GM21528 (cell line): Measurements from ENCODE around the gene SDK1.

Experiments
- ATAC-seq: cut with Tn5 transposase; IDR thresholded peaks from one replicate; pipeline ENCODE4 v1.9.1; 2021; ENCODE audit warnings: mild to moderate bottlenecking, moderate library complexity; ENCODE audit not compliant: unreplicated experiment, low FRiP score

SDK1 gene

GRCh38 chr7:3992841-3993240 lies 691.8 kb downstream of the SDK1 start:
- ATAC-seq = no peak

DNA sequence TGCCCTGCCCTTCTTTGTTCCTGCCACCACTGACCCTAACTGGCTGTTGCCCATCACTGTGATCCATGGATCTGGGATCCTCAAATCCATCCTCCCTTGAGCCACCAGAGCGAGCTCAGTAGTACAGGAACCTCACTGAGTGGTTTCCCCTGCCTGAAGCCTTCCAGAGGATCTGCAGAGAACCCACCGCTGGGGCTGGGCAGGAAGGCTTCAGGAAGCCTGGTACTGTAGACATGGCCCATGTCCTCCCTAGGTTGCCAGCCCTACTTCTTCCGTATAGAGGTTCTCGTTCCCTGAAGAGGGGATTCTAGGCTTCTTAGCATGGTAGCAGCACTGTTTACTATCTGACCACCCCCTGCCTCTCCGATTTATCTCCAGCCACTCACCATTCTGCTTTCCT lies 693.7 kb downstream of the SDK1 start:
- ATAC-seq = no peak

GRCh38 chr7:3995187-3995586 lies 694.1 kb downstream of the SDK1 start:
- no peak for ATAC-seq

- no peak for ATAC-seq
Observed at GRCh38 chr7:3998060-3998459, 697.0 kb downstream of the SDK1 start.

DNA sequence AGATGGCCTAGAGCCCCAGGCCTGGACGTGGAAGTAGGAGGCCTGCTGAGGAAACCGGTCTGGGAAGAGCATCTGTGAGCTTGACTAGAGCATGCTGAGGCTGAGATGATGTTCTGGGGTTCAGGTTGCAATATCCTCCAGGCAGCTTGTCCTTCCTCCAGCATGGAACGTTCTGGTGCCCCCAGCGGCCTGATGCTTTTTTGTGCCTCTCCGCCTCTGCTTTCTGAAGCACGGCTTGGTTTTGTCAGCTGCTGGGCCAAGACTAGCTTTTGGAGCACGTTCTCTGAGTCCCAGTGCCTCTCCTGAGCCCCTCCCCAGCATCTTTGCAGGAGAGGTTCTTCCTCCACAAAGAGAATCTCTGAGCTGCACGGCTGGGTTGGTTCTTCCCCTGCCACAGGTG lies 699.1 kb downstream of the SDK1 start:
- no peak for ATAC-seq

GRCh38 chr7:4000934-4001333 lies 699.9 kb downstream of the SDK1 start:
- ATAC-seq = no peak

GRCh38 chr7:4001742-4002141 lies 700.7 kb downstream of the SDK1 start:
- no peak for ATAC-seq

DNA sequence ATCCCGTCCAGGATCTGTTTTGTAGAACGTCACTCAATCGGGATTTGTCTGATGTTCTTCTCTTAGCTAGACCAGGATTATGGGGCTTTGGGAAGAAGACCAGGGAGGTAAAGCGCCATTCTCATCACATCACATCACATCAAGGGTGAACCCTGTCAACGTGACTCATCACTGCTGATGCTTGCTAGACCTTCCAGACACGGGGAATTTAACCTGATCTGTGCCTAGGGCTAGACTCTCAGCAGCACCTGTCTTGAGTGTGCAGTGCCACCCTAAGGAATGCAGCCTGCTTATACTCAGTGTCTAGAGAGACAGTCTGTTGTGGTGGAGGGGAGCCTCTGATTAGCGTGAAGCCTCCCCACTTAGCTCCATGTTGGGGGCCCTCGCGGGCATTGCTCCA lies 702.5 kb downstream of the SDK1 start:
- no peak for ATAC-seq

- ATAC-seq = no peak
Observed at GRCh38 chr7:4006687-4007086, 705.6 kb downstream of the SDK1 start.

- no peak for ATAC-seq
Observed at GRCh38 chr7:4009211-4010060, 708.4 kb downstream of the SDK1 start.

GRCh38 chr7:4010061-4010605 lies 709.1 kb downstream of the SDK1 start:
- no peak for ATAC-seq

GRCh38 chr7:4010923-4011656 lies 710.0 kb downstream of the SDK1 start:
- ATAC-seq = no peak

GRCh38 chr7:4013793-4014192 lies 712.7 kb downstream of the SDK1 start:
- ATAC-seq = no peak

DNA sequence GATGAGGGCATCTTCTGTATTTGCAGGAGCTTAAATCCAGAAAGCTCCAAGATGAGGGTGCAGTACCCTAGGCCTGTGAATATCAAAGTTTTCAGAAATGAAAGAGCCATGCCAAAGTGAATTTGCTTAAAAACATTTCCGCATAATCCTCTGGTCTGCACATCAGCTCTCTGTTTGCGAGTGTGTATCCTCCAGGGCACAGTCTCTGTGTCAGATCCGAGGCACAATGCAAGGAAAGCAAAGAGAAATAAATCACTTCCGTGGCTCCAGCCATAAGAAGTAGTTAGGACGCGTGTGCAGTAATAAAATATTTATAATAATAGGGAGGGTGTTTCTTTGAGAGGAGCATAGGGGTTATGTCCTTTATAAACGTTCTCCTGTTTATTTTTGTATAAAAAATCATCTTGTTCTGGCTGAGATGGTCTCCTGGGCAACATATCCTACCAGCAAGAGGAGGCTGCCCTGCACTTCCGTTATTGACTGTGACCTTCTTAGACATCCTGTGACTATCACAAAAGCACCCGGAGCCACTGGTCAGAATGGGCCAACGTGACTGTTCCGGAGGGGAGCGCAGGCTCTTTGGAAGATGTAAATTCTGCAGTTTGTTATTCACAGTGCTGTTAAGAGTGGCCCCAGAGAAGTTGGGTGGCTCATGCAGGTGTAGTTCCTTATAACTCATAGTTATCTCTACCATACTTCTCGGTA lies 713.4 kb downstream of the SDK1 start:
- ATAC-seq = no peak

GRCh38 chr7:4015371-4015770 lies 714.3 kb downstream of the SDK1 start:
- ATAC-seq = no peak

DNA sequence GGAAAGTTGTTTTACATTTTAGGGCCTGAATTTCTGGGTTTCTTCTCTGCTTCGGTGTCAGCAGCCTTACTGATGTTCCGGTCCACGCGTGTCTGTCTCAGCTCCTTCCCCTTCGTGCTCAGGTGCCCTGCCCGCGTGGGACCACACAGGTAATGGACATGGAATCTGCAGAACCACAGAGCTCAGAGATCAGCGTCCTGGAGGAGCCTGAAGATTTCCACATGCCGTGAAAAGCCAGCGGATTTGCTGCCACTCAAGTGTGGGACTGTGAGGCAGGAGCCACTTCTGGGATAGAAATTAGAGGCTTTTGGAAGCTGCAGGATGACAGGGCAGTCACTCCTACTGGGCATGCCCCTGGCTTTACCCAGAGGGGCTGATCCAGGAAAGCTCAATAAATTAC lies 714.9 kb downstream of the SDK1 start:
- ATAC-seq = no peak

DNA sequence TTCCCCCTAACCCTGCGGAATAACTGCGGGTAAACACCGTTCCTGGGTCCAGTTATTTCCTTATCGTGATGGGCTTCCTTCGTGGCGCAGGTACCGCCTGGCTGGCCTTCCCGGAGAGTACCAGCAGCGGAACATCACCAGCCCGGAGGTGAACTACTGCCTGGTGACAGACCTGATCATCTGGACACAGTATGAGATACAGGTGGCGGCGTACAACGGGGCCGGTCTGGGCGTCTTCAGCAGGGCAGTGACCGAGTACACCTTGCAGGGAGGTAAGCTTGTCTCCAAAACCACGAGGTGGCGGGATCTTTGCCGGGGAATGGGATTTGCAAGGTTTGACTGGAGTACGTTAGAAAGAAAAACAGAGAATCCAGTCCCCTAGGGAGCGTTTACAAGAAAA lies 716.0 kb downstream of the SDK1 start:
- ATAC-seq = no peak

- no peak for ATAC-seq
Observed at GRCh38 chr7:4017785-4018184, 716.7 kb downstream of the SDK1 start.

- no peak for ATAC-seq
Observed at GRCh38 chr7:4018601-4019316, 717.7 kb downstream of the SDK1 start.

- no peak for ATAC-seq
Observed at GRCh38 chr7:4020086-4020485, 719.0 kb downstream of the SDK1 start.
